Sigmoid colon (tissue), 7 donors: ENCODE measurements around the gene KRTAP21-3. TPM values are rescaled to one million over a fixed set of nuclear protein-coding genes. Genes with fewer than 3 reads are reported as not detected.

Source experiments
- DNase-seq: peaks from one replicate; pipeline ENCODE4 v3.0.0-alpha.2; 2019
- H3K27ac ChIP-seq, 4 donors: fragments of 200-600 bp; sonication (generic); one replicate each; pipeline ENCODE4 v1.5.1; 2016 to 2019; ENCODE audit warnings: mild to moderate bottlenecking in 1 of 4
- H3K27me3 ChIP-seq, 3 donors: fragments of 200-600 bp; sonication (generic); one replicate each; pipeline ENCODE4 v1.5.1; 2019; ENCODE audit warnings: mild to moderate bottlenecking in 1 of 3
- H3K36me3 ChIP-seq, 4 donors: fragments of 200-600 bp; sonication (generic); one replicate each; pipeline ENCODE4 v1.5.1; 2016 to 2019
- H3K4me1 ChIP-seq, 4 donors: fragments of 200-600 bp; sonication (generic); one replicate each; pipeline ENCODE4 v1.5.1; 2017 to 2019
- H3K4me3 ChIP-seq, 4 donors: fragments of 200-600 bp; sonication (generic); one replicate each; pipeline ENCODE4 v1.5.1; 2017 to 2019; ENCODE audit warnings: mild to moderate bottlenecking in 2 of 4, moderate library complexity in 1 of 4
- H3K9me3 ChIP-seq, 4 donors: fragments of 200-600 bp in 3 of 4; sonication (generic) in 3 of 4; one replicate each; pipeline versions ENCODE4 v1.5.1 to v1.6.1; 2013 to 2019
- EP300 ChIP-seq, 4 donors: sonication (generic); formaldehyde crosslinking; IDR thresholded peaks; one replicate each; pipeline ENCODE4 v1.6.1; 2017; ENCODE audit warnings: antibody characterized with exemption in 4 of 4
- POLR2A ChIP-seq, 2 donors: fragments of 450-650 bp; IDR thresholded peaks; one replicate each; pipeline ENCODE4 v1.6.1; 2016; ENCODE audit warnings: antibody characterized with exemption in 2 of 2, mild to moderate bottlenecking in 2 of 2, moderate library complexity in 2 of 2
- POLR2AphosphoS5 ChIP-seq, 4 donors: sonication (generic); formaldehyde crosslinking; IDR thresholded peaks; one replicate each; pipeline ENCODE4 v1.6.1; 2017; ENCODE audit warnings: antibody characterized with exemption in 4 of 4
- WGBS, 2 donors: extraction: QIAGEN DNeasy Blood & Tissue Kit; methylation state at CpG; one replicate each; pipeline ENCODE4 v1.1.7; 2013; 5-methylcytosine and 5-hydroxymethylcytosine counted together
- intact Hi-C: fragments of 100-400 bp; cut with DNase I; formaldehyde crosslinking; loops from one replicate; pipeline ENCODE4 v1.15.1; 2023
- polyA plus RNA-seq, 3 donors: library from polyadenylated mRNA; stranded (reverse); fragments of 200-250 nt; gene quantifications; one replicate each; pipeline ENCODE4 v1.2.3, GENCODE V29; 2013
- total RNA-seq, 4 donors: library from RNA; depleted of rRNA; stranded (reverse); fragments of >200 nt; gene quantifications; one replicate each; pipeline ENCODE4 v1.1.0, GENCODE V29; 2016
- TF ChIP-seq, protein P1 (sequence below), 4 experiments: fragments of 450-650 bp in 3 of 4; fragments of 200-600 bp in 1 of 4; IDR thresholded peaks; one replicate each; pipeline ENCODE4 v1.5.1; 2016 to 2019; ENCODE audit warnings: antibody characterized with exemption in 4 of 4, mild to moderate bottlenecking in 3 of 4, moderate library complexity in 2 of 4
- donor health status: healthy with polysubstance abuse.
- donor health status: Bipolar disorder and iron deficiency.
- donor health status: healthy.

Gene KRTAP21-3
- total and polyA plus RNA-seq, 7 donors, result not detected

DNA sequence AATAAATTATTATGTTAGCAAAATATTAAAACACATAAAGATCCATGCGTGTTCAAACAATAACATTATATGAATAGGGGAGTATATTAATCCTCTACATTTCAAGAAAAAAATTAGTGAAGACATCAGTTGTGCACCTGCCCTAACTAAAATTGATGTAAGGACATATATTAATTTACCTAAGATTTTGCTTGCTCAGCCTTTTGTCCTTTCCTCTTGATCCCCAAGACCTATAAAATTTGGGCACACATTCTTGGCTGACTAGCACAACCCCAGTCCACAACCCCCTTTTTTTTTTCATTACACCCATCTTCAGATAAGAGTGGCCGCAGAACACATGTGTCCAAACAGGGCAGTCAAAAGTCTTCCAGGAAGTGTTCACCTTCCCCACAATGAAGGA lies 21.9 kb upstream of the KRTAP21-3 start:
- TF ChIP-seq POLR2A (IDR thresholded peaks at IDR 0.05), result no peak
- TF ChIP-seq EP300 (IDR thresholded peaks at IDR 0.05), result no peak
- TF ChIP-seq POLR2AphosphoS5 (IDR thresholded peaks at IDR 0.05), result no peak
- TF ChIP-seq, protein P1, sequence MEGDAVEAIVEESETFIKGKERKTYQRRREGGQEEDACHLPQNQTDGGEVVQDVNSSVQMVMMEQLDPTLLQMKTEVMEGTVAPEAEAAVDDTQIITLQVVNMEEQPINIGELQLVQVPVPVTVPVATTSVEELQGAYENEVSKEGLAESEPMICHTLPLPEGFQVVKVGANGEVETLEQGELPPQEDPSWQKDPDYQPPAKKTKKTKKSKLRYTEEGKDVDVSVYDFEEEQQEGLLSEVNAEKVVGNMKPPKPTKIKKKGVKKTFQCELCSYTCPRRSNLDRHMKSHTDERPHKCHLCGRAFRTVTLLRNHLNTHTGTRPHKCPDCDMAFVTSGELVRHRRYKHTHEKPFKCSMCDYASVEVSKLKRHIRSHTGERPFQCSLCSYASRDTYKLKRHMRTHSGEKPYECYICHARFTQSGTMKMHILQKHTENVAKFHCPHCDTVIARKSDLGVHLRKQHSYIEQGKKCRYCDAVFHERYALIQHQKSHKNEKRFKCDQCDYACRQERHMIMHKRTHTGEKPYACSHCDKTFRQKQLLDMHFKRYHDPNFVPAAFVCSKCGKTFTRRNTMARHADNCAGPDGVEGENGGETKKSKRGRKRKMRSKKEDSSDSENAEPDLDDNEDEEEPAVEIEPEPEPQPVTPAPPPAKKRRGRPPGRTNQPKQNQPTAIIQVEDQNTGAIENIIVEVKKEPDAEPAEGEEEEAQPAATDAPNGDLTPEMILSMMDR (IDR thresholded peaks at IDR 0.05), result no peak
- no peak for DNase-seq
- WGBS, 2 donors, result 84 to 89% methylated on average over 2 of the region's 2 CpGs
- H3K4me1 ChIP-seq, result no peaks in the 10 kb centered on the region
- no peaks in the 10 kb centered on the region for H3K36me3 ChIP-seq
- H3K27ac ChIP-seq, result no peak overlapping the region
- no peaks in the 10 kb centered on the region for H3K27me3 ChIP-seq
- H3K4me3 ChIP-seq, result no peak overlapping the region
- intact Hi-C loops, result no loop called here
- H3K9me3 ChIP-seq, result peaks cover 0 to 5% (median 0%) of the 10 kb centered on the region in 4 donors

DNA sequence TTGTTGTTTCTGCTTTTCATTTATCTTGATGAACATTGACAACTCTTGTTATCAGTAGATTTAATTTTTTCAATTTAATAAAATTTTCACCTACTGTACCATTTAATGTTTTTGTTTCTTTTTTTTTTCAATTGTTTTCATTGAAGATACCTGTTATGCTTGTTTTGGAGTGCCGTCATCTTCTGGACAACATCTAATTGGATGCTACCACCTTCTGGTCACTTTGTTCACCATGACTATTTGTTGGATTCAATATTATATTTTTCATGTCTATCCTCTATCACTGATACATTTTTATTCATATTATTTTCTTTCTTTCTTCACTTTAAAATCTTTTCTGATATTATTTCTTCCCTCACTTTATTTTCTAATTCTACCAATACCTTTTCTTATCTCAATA lies 14.4 kb upstream of the KRTAP21-3 start:
- Histone ChIP-seq H3K4me1 (no peaks in the 10 kb centered on the region), H3K36me3 (no peaks in the 10 kb centered on the region), H3K4me3 (no peak overlapping the region), H3K27ac (no peak overlapping the region), H3K9me3 (no peaks in the 10 kb centered on the region), H3K27me3 (no peaks in the 10 kb centered on the region)
- TF ChIP-seq POLR2AphosphoS5 (IDR thresholded peaks at IDR 0.05), result no peak
- TF ChIP-seq POLR2A (IDR thresholded peaks at IDR 0.05), result no peak
- TF ChIP-seq, protein P1 (IDR thresholded peaks at IDR 0.05), result no peak
- TF ChIP-seq EP300 (IDR thresholded peaks at IDR 0.05), result no peak
- 60 to 73% methylated on average over 1 of the region's 1 CpG for WGBS, 2 donors
- DNase-seq, result no peak
- intact Hi-C loops, result no loop called here

DNA sequence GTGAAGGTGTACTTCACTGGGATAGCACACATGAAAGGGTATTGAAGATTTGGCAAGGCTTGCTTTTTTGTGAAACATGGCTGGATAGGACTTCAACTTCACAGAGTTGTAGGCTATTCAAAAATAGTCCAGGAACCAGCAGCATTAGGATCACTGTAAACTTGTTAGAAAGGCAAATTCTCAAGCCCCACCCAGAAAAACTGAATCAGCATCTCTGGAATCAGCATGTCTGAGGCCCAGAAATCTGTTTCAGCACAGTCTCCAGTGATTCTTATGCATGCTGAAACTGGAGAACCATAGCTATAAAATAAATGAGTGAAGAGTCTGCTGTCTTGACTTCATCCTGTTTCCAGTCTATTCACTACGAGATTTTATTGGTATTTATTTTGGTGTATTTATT lies 8.1 kb upstream of the KRTAP21-3 start:
- Histone ChIP-seq H3K4me3 (no peak overlapping the region), H3K9me3 (no peaks in the 10 kb centered on the region), H3K36me3 (no peaks in the 10 kb centered on the region), H3K4me1 (no peaks in the 10 kb centered on the region), H3K27me3 (no peaks in the 10 kb centered on the region), H3K27ac (no peak overlapping the region)
- no peak for DNase-seq
- no peak for TF ChIP-seq POLR2A (IDR thresholded peaks at IDR 0.05)
- TF ChIP-seq POLR2AphosphoS5 (IDR thresholded peaks at IDR 0.05), result no peak
- no peak for TF ChIP-seq EP300 (IDR thresholded peaks at IDR 0.05)
- TF ChIP-seq, protein P1 (IDR thresholded peaks at IDR 0.05), result no peak
- intact Hi-C loops, result no loop called here
- WGBS, 2 donors, result 38 to 66% methylated on average over 1 of the region's 1 CpG

- 89 to 92% methylated on average over 1 of the region's 1 CpG for WGBS, 2 donors
- Histone ChIP-seq H3K4me3 (no peak overlapping the region), H3K36me3 (no peaks in the 10 kb centered on the region), H3K4me1 (no peaks in the 10 kb centered on the region), H3K9me3 (no peaks in the 10 kb centered on the region), H3K27me3 (no peaks in the 10 kb centered on the region), H3K27ac (no peak overlapping the region)
- no peak for TF ChIP-seq EP300 (IDR thresholded peaks at IDR 0.05)
- no peak for TF ChIP-seq POLR2AphosphoS5 (IDR thresholded peaks at IDR 0.05)
- TF ChIP-seq POLR2A (IDR thresholded peaks at IDR 0.05), result no peak
- TF ChIP-seq, protein P1 (IDR thresholded peaks at IDR 0.05), result no peak
- intact Hi-C loops, result no loop called here
- no peak for DNase-seq
These were observed 824 bp upstream of the KRTAP21-3 start for GRCh38 chr21:30719401-30719800.

DNA sequence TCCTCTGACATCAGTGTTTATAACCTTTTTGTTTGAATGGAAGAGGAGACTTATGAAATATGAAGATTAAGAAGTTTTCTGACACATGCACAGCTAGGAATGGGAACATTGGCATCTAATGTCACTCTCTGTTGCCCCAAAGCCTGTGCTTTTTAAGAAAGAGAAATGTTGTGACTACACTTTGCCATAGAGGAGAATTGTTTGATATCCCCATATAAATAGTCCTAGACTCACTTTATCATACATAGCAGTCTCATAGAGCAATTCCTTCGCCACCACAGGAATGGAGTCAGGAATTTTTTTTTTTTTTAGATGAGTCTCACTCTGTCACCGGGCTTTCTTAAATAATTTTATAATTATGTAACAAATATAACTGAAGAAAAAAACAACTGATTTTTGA lies 1.5 kb downstream of the KRTAP21-3 start:
- DNase-seq, result no peak
- 90 to 93% methylated on average over 2 of the region's 2 CpGs for WGBS, 2 donors
- Histone ChIP-seq H3K27me3 (no peaks in the 10 kb centered on the region), H3K4me1 (no peaks in the 10 kb centered on the region), H3K36me3 (no peaks in the 10 kb centered on the region), H3K4me3 (no peak overlapping the region), H3K27ac (no peak overlapping the region), H3K9me3 (no peaks in the 10 kb centered on the region)
- intact Hi-C loops, result no loop called here
- no peak for TF ChIP-seq EP300 (IDR thresholded peaks at IDR 0.05)
- TF ChIP-seq POLR2AphosphoS5 (IDR thresholded peaks at IDR 0.05), result no peak
- no peak for TF ChIP-seq POLR2A (IDR thresholded peaks at IDR 0.05)
- TF ChIP-seq, protein P1 (IDR thresholded peaks at IDR 0.05), result no peak
